Type B pancreatic cell (in vitro differentiated cells): ENCODE measurements around the gene DSCAM. TPM values are rescaled to one million over a fixed set of nuclear protein-coding genes. Genes with fewer than 3 reads are reported as not detected.

ENCODE experiments used
- DNase-seq: peaks from one replicate; pipeline ENCODE4 v3.0.0; 2021; ENCODE audit warnings: mixed read lengths; ENCODE audit not compliant: unreplicated experiment; ENCODE audit errors: extremely low spot score
- H3K27ac Mint-ChIP-seq: 2 replicates; pipeline ENCODE4 v1.8.0; 2021; ENCODE audit warnings: mild to moderate bottlenecking, mixed read lengths
- H3K27me3 Mint-ChIP-seq: 2 replicates; pipeline ENCODE4 v1.8.0; 2021; ENCODE audit warnings: mixed read lengths
- H3K36me3 Mint-ChIP-seq: 2 replicates; pipeline ENCODE4 v1.8.0; 2021; ENCODE audit warnings: mixed read lengths
- H3K4me1 Mint-ChIP-seq: one replicate; pipeline ENCODE4 v1.8.0; 2021; ENCODE audit warnings: mixed read lengths; ENCODE audit not compliant: unreplicated experiment
- H3K4me3 Mint-ChIP-seq: 2 replicates; pipeline ENCODE4 v1.8.0; 2021; ENCODE audit warnings: mild to moderate bottlenecking, mixed read lengths
- H3K9me3 Mint-ChIP-seq: 2 replicates; pipeline ENCODE4 v1.8.0; 2021; ENCODE audit warnings: mixed read lengths
- total RNA-seq: library from RNA; stranded (reverse); gene quantifications from 2 replicates; pipeline ENCODE4 v1.2.1, GENCODE V29; 2021; ENCODE audit warnings: low replicate concordance
- TF ChIP-seq, protein P1 (sequence below): fragments of 200-600 bp; sonication (generic); conservative IDR thresholded peaks from 2 replicates; pipeline ENCODE4 v1.5.0; 2021; ENCODE audit warnings: antibody characterized with exemption, mild to moderate bottlenecking

Gene DSCAM
- total RNA-seq, 1 donor from 2014 or later, result 1.4 TPM

- Mint-ChIP-seq H3K4me1 (peaks cover 4% of the 10 kb centered on the region), H3K27me3 (no peaks in the 10 kb centered on the region), H3K27ac (no peak overlapping the region), H3K36me3 (peaks cover 2% of the 10 kb centered on the region), H3K9me3 (peaks cover 3% of the 10 kb centered on the region), H3K4me3 (no peak overlapping the region)
- TF ChIP-seq, protein P1, sequence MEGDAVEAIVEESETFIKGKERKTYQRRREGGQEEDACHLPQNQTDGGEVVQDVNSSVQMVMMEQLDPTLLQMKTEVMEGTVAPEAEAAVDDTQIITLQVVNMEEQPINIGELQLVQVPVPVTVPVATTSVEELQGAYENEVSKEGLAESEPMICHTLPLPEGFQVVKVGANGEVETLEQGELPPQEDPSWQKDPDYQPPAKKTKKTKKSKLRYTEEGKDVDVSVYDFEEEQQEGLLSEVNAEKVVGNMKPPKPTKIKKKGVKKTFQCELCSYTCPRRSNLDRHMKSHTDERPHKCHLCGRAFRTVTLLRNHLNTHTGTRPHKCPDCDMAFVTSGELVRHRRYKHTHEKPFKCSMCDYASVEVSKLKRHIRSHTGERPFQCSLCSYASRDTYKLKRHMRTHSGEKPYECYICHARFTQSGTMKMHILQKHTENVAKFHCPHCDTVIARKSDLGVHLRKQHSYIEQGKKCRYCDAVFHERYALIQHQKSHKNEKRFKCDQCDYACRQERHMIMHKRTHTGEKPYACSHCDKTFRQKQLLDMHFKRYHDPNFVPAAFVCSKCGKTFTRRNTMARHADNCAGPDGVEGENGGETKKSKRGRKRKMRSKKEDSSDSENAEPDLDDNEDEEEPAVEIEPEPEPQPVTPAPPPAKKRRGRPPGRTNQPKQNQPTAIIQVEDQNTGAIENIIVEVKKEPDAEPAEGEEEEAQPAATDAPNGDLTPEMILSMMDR, result no peak
- DNase-seq, result no peak
These were observed 530.9 kb downstream of the DSCAM start for GRCh38 chr21:40316104-40316503.

GRCh38 chr21:40315626-40316025 lies 531.3 kb downstream of the DSCAM start:
- Mint-ChIP-seq H3K4me1 (peaks cover 4% of the 10 kb centered on the region), H3K9me3 (no peaks in the 10 kb centered on the region), H3K36me3 (no peaks in the 10 kb centered on the region), H3K27ac (no peak overlapping the region), H3K4me3 (no peak overlapping the region), H3K27me3 (no peaks in the 10 kb centered on the region)
- DNase-seq, result no peak
- TF ChIP-seq, protein P1, result no peak

DNA sequence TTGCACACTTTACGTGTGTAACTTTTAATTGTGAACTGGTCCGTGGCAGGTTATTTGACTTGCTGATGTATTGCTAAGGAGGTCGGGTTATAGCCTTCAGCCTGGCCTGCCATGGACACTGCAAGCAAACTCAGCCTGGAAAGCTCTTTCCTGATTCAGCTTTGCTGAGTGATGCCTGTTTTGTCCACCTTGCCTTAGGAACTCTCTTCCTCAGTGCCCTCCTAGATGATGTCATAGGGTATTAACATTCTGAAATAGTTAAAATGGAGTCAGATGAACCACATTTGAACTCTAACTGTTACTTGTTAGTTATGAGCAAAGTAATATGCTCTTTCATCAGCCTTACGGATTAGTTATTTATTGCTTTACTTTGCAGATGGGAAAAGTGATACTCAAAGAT lies 533.7 kb downstream of the DSCAM start:
- no peaks in the 10 kb centered on the region for H3K36me3 Mint-ChIP-seq
- H3K4me3 Mint-ChIP-seq, result no peak overlapping the region
- peaks cover 4% of the 10 kb centered on the region for H3K4me1 Mint-ChIP-seq
- peaks cover 4% of the 10 kb centered on the region for H3K27me3 Mint-ChIP-seq
- no peak for DNase-seq
- no peaks in the 10 kb centered on the region for H3K9me3 Mint-ChIP-seq
- TF ChIP-seq, protein P1, result no peak
- H3K27ac Mint-ChIP-seq, result no peak overlapping the region

- TF ChIP-seq, protein P1, result no peak
- Mint-ChIP-seq H3K9me3 (peaks cover 9% of the 10 kb centered on the region), H3K36me3 (no peaks in the 10 kb centered on the region), H3K4me3 (no peak overlapping the region), H3K4me1 (no peaks in the 10 kb centered on the region), H3K27me3 (no peaks in the 10 kb centered on the region), H3K27ac (no peak overlapping the region)
- no peak for DNase-seq
These were observed 546.7 kb downstream of the DSCAM start for GRCh38 chr21:40300300-40300699.

DNA sequence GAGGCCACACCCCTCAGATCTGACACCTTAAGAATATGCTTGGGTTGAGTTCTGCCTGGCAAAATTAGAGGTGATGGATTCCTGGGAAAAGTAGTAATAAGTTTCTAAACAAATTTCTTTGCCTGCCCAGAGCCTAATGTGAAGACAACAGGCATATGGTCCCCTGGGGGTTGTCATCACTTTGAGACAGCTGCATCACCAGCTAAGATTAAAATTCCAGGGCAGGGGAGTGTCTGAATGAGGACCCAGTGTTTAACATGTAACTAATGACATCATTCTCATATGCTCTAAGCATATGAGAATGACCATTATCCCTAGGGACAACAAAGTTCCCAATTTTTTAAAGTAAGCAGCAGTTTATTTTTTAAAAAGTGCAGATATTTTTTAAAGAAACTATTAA lies 547.5 kb downstream of the DSCAM start:
- Mint-ChIP-seq H3K4me3 (no peak overlapping the region), H3K9me3 (peaks cover 9% of the 10 kb centered on the region), H3K27me3 (no peaks in the 10 kb centered on the region), H3K27ac (no peak overlapping the region), H3K36me3 (no peaks in the 10 kb centered on the region), H3K4me1 (no peaks in the 10 kb centered on the region)
- DNase-seq, result no peak
- TF ChIP-seq, protein P1, result no peak

GRCh38 chr21:40294345-40294744 lies 552.6 kb downstream of the DSCAM start:
- Mint-ChIP-seq H3K27me3 (no peaks in the 10 kb centered on the region), H3K27ac (no peak overlapping the region), H3K36me3 (no peaks in the 10 kb centered on the region), H3K4me1 (no peaks in the 10 kb centered on the region), H3K4me3 (no peak overlapping the region), H3K9me3 (no peaks in the 10 kb centered on the region)
- TF ChIP-seq, protein P1, result no peak
- no peak for DNase-seq
